ENCODE results near the gene EHMT2.
"Not testable (repeated sequence)": the region's sequence is repeated elsewhere in the genome, so short reads cannot be mapped to it uniquely, and the experiment has no call there.

EHMT2 gene

GRCh38 chr6:31838114-31838553 lies 59.4 kb downstream of the EHMT2 start:
- not testable (repeated sequence) for DNase-seq (ENCODE audit: low read depth, low spot score)

- DNase-seq (ENCODE audit: low read depth, low spot score) = no peak
These were observed 60.0 kb downstream of the EHMT2 start for GRCh38 chr6:31837369-31838113.

- DNase-seq (ENCODE audit: low read depth, low spot score) = no peak
These were observed 60.8 kb downstream of the EHMT2 start for GRCh38 chr6:31836474-31837368.

- DNase-seq (ENCODE audit: low read depth, low spot score) = no peak
These were observed 61.4 kb downstream of the EHMT2 start for GRCh38 chr6:31836047-31836473.

GRCh38 chr6:31834367-31835250 lies 62.9 kb downstream of the EHMT2 start:
- DNase-seq (ENCODE audit: low read depth, low spot score) = no peak

GRCh38 chr6:31831350-31832215 lies 65.9 kb downstream of the EHMT2 start:
- no peak for DNase-seq (ENCODE audit: low read depth, low spot score)

- DNase-seq (ENCODE audit: low read depth, low spot score) = no peak
These were observed 66.6 kb downstream of the EHMT2 start for GRCh38 chr6:31830886-31831335.

All from iPS DF 19.7 (cell line).